Tibial nerve (tissue), 3 donors: ENCODE measurements around the gene CRTC1.

Experiments
- POLR2A ChIP-seq, 2 donors: fragments of 450-650 bp; IDR thresholded peaks; one replicate each; pipeline ENCODE4 v1.6.1; 2017; ENCODE audit warnings: antibody characterized with exemption in 2 of 2, mild to moderate bottlenecking in 2 of 2, moderate library complexity in 2 of 2
- TF ChIP-seq, protein P1 (sequence below), 5 experiments: fragments of 200-600 bp in 3 of 5; fragments of 450-650 bp in 2 of 5; sonication (generic) in 3 of 5; IDR thresholded peaks; one replicate each; pipeline ENCODE4 v1.5.1; 2016 to 2019; ENCODE audit warnings: antibody characterized with exemption in 5 of 5, mild to moderate bottlenecking in 3 of 5, moderate library complexity in 2 of 5

DNA sequence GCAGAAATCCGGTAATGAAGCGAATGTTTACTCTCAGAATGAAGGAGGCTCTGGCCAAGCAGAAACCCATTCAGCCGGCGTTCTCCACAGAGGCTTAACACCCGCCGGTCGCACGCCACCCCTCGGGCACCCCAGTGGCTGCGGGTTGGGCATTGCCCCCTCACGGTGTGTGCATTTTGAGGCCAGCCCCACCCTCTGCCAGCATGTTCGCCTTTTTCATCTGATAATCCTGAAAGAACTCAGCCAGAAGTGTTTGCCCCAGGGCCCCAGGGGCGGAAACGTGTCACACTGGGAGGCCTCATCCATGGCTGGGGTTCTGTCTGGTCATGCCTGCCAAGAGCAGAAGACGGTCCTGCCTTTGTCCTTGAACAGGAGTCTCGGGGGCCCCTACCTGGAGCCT is 73.4 kb downstream of the CRTC1 start:
- TF ChIP-seq, protein P1, sequence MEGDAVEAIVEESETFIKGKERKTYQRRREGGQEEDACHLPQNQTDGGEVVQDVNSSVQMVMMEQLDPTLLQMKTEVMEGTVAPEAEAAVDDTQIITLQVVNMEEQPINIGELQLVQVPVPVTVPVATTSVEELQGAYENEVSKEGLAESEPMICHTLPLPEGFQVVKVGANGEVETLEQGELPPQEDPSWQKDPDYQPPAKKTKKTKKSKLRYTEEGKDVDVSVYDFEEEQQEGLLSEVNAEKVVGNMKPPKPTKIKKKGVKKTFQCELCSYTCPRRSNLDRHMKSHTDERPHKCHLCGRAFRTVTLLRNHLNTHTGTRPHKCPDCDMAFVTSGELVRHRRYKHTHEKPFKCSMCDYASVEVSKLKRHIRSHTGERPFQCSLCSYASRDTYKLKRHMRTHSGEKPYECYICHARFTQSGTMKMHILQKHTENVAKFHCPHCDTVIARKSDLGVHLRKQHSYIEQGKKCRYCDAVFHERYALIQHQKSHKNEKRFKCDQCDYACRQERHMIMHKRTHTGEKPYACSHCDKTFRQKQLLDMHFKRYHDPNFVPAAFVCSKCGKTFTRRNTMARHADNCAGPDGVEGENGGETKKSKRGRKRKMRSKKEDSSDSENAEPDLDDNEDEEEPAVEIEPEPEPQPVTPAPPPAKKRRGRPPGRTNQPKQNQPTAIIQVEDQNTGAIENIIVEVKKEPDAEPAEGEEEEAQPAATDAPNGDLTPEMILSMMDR (IDR thresholded peaks at IDR 0.05) = no peak
- no peak for TF ChIP-seq POLR2A (IDR thresholded peaks at IDR 0.05)
